HG03060 (cell line): ENCODE measurements around the gene GSTO1.
A peak's percentile ranks its signal among the peaks of the same experiment; 100 is the strongest.
"Not testable (repeated sequence)": the region's sequence is repeated elsewhere in the genome, so short reads cannot be mapped to it uniquely, and the experiment has no call there.

Source experiments
- ATAC-seq: cut with Tn5 transposase; IDR thresholded peaks from one replicate; pipeline ENCODE4 v1.9.1; 2021; ENCODE audit warnings: low read depth, moderate number of reproducible peaks; ENCODE audit not compliant: unreplicated experiment

The GSTO1 gene

DNA sequence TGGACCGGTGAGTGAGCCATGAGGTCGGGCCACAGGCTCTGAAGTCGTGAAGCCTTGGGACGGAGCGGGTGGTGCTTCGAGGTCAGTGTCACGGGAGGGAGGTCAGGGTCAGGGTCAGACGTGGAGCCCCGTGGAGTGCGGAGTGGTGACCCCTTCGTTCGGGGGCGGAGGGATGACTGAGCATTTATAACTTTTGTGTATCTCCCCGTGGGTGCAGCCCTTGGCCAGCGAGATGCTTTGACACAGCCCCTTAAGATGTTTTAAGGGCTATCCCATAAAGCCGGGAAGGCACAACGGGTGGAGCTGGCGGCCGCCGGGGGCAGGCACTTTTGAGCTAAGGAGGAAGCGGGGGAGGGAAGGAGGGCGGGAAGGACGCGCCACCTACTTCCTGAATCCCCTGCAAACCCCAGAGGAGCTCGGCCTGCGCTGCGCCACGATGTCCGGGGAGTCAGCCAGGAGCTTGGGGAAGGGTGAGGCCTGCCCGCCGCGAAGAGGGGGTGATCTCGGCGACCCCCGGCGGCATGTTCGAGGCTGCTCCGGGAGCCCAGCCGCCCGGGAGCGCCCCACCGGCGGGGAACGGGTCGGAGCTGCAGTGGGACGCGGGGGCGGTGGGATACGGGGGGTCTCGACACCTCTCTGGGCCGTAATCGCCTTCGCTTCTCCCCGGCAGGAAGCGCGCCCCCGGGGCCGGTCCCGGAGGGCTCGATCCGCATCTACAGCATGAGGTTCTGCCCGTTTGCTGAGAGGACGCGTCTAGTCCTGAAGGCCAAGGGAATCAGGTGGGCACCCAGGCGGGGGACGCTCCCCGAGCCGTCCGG lies at the start of gene GSTO1:
GSTO1 (plus strand) TSS at position 400 of the 818 bp plus-strand sequence; CDS start at position 437, 37 bp downstream.
- no peak for ATAC-seq

DNA sequence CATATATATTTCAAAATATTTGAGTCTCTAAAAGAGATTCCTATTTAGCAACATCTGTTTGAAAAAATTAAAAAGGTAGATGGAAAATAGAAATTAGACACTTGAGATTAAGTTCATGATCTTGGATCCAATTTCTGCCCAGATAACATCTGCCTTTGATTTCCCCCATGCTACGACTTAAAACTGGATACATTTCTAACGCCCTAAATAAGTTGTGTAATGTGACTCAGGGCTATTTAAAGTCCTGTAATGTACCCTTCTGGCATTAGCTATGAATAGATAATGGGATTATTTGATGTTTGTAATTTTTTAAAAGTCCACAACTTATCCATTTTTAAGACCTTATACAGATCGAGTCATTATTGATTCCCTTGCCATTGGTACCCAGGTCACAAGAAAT lies 46.0 kb upstream of the GSTO1 start:
- ATAC-seq = no peak

DNA sequence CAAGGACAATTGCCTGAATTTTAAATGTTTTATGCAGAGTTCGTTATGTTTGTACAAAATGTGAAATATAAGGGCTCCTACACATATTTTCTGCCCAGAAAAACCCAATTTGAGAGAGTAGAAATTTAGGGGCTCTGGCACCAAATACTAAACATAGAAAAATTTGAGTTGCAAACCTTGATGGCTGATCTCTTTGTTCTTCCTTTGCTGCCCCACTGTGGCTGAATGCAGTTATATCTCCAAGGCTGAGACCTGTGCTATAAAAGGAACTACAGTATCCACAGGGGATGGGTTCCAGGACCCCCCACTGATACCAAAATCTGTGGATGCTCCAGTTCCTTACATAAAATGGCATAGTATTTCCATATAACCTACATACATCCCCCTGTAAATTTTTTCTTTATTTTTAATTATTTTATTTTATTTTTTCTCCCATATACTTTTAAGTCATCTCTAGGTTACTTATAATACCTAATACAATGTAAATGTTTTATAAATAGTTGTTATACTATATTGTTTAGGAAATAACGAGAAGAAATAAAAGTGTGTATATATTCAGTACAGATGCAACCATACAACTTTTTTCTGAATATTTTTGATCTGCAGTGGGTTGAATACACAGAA lies 45.0 kb upstream of the GSTO1 start:
- ATAC-seq = no peak

DNA sequence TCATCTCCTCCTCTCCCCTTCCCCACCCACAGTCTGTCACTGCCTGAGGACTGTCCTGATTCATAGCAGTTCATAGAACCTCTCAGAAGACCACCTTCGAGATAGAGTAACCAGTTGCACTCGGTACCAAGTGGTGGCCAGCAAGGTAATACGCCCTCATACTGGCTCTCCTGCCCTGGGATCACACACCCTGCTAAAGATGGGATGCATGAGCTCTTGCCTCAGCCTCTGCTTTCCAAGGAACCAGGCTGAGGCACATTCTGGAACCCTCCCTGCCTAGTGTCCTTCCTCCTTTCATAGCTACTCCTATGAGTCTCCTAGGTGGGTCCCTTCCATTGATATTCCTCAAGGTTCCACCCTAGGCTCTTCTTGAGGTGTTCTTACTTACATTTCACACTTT lies 38.1 kb upstream of the GSTO1 start:
- no peak for ATAC-seq

DNA sequence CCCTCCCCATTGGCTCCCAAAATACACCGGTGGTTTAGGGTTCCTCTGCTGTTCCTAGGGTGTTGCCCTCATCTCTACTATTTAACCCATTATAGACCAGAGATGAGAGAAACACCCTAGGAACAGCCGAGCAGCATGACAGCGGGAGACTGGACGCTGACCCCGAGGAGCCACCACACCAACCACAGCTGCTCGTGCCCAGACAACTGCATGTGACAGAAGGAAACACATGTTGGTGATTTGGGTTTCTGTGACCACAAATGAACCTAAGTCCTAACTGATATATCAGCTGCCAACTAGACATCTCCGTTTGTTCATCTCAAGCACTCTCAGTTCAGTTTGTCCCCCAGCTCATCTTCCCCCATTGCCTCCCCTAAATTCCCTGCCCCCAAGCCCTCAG lies 35.9 kb upstream of the GSTO1 start:
- no peak for ATAC-seq

DNA sequence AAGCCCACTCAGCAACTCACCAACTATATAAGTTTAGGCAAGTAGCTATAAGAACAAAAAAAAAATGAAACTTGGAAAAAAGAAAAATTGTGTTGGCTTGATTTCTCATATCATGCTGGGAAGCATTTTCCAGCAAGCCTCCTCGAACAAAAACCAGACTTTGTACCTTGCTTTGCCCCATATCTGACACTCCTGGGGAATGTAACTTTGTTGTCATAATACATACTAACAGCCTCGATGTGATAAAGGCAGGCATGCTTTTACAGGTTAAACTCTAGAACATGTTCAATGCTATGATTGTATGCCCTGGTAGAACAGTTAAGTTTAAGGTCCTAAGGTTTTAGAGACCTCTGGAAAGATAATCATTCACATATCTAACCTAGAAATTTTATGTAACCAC lies 34.2 kb upstream of the GSTO1 start:
- no peak for ATAC-seq

DNA sequence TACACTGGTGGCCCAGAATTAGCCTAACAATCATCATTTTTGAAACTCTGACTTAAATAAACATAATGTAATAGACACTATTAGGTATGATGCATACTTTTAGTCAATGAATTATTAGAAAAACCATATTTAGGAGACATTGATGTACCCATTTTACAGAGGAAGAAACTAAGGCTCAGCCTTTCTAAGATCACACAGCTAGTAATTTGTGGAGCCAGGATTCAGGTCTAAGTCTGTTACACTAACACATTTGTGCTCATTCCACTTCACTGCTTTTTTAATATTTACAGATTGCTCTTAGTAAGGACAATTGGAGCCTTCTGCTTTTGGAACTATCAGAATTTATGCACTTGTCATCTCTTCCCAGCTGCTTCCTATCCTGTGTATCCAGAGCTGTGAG lies 31.4 kb upstream of the GSTO1 start:
- no peak for ATAC-seq

DNA sequence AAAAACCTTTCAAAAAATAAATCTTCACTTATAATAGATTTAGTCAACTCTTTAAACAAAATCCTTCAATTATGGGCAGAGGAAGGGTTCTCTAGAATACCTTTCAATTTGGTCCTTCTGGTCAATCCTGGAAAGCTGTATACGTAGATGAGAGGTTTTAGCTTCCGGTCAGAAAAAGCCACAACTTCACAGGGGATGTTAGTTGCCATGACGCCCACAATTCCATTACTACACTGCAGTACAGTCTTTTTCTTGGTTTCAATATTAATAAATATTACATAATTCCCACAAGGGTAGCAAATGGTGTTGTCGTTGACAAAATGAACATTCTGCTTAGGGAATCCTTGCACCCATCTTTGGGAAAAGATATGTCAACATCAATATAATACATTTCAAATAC lies 24.2 kb upstream of the GSTO1 start:
- no peak for ATAC-seq

DNA sequence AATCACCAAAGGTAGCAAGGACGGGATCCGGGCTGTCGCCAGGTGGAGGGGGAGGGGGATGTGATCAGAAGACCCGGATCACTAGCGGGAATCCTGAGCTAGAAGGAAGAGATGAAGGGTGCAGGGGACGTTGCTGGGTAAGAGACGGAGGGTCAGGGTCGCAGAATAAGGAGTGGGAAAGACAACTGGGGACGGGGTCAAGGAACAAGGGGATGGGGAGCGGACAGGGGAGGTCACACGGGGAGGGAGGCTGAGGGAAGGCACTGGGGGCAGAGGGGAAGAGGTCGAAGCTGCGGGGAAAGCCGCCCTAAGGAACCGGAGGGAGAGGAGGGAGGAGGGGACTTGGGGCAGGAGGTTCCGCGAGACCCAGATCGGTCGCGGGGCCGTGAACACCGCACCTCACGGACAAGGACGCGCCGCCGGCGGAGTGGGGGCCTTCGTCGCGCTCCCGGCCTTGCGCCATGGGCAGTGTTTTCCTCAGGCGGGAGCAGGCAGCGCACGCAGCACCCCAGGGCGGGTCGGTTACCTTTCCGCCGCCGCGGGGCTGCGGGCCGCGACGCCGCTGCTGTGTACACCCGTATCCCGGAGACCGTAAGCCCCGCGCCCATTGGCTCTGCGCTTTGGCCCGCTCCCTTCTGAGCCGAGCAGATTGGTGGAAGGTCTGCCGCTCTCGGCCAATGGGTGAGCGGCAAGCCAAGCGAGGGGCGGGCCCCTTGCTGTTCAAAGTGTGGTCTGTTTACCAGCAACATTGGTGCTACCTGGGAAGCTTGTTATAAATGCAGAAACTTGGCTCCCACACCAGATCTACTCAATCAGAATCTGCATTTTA lies 22.7 kb upstream of the GSTO1 start, which contains the start of gene CFAP43:
CFAP43 (minus strand) TSS at position 581 of the 829 bp plus-strand sequence; CDS start at position 463, 118 bp downstream.
- peak; percentile 100 for ATAC-seq

DNA sequence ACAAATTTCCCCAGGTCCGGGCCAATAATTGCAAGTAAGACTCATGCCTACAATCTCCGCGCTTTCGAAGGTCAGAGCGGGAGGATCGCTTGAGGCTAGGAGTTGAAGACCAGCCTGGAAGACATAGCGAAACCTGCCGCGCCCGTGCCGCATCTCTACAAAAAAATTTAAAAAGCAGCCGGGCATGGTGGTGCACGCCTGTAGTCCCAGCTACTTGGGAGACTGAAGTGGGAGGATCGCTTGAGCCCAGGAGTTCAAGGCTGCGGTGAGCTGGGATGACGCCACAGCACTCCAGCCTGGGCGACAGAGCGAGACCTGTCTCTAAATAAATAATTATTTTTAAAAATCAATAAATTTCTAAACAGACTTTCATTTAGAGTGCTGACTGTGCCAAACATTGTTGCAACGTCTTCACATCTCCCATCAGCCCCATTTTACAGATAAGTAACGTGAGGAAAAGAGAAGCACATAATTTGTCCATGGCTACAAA lies 22.0 kb upstream of the GSTO1 start:
- ATAC-seq = no peak

DNA sequence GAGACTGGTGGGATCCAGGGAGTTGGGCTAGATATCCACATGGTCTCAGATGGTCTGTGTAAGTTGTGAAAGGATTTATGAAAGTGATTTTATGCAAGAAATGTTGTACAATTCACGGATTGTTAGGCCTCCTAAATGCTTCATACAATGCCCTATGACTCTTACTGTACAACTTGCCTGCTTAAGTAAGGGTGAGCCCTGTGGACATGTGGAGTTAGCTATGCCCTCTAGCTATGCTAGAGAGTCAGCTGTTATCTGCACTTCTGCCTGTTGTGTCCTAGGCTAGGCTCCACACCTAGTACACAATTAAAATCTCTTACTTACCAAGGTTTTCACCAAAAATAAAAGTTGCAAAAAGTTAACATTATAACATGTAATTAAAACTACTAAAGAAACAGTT lies 20.9 kb upstream of the GSTO1 start:
- ATAC-seq = no peak

DNA sequence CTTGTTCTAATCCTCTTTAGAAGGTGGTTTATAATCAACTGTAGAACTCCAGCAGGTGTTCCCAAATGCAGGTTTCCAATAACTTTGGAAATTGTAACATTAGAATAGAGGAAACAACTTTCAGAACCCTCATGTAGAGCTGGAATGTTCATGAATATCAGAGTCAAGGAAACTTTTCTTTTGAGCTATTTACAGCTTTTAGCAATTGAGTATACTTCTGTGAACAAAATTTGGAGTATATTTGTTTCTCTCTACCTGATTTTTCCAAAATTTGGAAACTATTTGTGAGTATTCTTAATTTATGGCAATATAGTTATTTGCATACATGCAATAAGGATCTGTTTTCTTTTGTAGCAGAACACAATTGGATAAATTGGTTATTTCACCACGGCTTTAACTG lies 19.8 kb upstream of the GSTO1 start:
- no peak for ATAC-seq

DNA sequence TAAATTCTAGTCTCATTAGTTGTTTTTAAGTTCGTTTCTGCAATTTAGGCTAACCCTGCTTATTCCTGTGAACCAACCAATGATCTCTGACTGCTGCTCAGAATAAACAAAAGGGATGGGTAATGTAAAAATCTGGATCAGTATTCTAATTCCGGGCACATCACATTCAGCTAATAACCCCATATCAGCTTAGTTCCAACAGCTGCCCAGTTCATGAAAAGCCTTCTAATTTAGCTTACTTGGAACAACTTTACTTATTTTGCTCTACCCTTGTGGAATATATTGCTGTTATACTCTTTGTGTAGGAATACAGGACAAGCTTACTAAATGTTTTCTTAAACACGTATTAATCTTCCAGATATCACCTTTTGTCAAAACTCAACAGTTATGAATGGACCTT lies 18.9 kb upstream of the GSTO1 start:
- ATAC-seq = no peak

DNA sequence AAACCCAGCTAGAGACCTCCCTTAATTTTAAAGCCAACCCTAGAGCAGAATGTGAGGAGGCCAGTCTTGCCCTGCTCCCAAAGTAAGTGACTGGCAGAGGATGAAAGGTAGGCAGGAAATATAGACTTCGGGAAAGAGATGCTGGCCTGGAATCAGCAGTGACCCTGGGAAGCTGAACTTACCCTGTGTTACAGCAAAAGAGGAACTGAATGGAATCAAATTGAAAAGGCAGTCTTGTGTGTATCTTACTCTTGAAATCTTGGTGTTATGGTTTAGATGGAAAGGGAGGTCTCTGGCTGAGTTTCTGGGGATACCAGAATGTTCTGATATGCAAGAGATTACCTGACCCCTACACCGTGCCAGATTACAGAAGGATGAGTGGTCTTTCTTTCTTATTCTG lies 14.6 kb upstream of the GSTO1 start:
- ATAC-seq = no peak

DNA sequence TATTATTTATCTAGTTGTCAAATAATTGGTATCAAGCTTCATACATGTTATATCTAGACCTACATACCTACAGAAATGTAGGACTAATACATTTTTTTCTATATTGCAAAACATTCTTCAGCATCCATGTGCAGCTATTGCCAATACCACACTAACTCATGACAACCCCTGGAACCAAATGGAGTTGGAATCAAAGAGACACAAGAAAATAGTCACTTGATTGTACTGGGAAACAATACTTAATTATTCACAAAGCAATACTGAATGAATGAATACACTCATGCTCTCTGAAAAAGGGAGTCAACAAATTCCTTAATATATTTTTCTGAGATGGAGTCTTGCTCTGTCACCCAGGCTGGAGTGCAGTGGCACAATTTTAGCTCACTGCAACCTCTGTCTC lies 12.1 kb upstream of the GSTO1 start:
- no peak for ATAC-seq

DNA sequence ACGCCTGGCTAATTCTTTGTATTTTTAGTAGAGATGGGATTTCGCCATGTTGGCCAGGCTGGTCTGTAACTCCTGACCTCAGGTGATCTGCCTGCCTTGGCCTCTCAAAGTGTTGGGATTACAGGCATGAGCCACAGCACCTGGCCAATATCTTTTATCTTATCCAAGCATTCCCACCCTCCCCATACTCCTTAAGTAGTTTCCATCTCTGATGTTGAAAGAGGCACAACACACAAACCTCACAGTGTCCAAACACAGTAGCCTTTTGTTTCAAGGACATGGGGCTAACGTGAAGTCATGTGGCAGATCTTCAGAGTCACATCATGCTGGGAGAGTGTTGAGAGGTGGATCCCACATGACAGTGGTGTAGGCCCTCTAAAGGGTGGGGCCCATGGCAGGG lies 11.7 kb upstream of the GSTO1 start:
- ATAC-seq = not testable (repeated sequence)

DNA sequence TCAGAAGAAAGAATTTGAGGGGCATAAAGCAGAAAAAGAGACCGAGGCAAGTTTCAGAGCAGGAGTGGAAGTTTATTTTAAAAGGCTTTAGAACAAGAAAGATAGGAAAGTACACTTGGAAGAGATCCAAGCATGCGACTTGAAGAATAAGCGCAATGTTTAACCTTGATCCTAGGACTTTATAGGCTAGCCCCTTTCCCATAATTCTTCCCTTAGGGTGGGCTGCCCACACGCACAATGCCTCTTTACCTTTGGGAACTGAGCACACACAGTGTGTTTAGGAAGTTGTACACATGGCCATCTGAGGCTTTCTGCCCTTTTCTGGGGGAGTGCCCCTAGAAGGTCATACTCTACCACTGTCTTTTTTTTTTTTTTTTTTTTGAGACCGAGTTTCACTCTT lies 11.2 kb upstream of the GSTO1 start:
- no peak for ATAC-seq

DNA sequence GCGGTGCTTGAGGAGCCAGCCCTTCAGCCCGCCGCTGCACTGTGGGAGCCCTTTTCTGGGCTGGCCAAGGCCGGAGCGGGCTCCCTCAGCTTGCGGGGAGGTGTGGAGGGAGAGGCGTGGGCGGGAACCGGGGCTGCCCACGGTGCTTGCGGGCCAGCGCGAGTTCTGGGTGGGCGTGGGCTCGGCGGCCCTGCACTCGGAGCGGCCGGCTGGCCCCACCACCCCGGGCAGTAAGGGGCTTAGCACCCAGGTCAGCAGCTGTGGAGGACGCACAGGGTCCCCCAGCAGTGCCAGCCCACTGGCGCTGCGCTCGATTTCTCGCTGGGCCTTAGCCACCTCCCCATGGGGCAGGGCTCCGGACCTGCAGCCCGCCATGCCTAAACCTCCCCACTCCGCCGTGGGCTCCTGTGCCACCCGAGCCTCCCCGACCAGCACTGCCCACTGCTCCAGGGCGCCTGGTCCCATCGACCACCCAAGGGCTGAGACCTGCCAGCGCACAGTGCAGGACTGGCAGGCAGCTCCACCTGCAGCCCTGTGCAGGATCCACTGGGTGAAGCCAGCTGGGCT lies 9.5 kb upstream of the GSTO1 start:
- ATAC-seq = no peak

DNA sequence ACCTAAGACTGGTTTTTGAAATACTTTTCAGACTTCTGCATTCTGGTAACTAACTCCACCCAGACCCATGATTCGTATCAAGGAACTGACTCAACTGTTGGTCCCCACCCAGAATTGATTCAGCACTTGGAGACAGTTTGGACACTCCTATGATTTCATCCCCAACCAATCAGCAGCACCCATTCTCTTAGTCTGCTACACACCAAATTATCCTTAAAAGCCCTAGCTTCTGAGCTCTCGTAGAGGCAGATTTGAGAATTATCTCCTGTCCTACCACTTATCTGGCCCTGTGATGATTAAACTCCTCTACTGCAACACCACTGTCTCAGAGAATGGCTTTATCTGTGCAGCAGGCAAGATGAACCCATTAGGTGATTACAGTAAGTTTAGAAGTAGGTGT lies 7.7 kb upstream of the GSTO1 start:
- ATAC-seq = no peak

DNA sequence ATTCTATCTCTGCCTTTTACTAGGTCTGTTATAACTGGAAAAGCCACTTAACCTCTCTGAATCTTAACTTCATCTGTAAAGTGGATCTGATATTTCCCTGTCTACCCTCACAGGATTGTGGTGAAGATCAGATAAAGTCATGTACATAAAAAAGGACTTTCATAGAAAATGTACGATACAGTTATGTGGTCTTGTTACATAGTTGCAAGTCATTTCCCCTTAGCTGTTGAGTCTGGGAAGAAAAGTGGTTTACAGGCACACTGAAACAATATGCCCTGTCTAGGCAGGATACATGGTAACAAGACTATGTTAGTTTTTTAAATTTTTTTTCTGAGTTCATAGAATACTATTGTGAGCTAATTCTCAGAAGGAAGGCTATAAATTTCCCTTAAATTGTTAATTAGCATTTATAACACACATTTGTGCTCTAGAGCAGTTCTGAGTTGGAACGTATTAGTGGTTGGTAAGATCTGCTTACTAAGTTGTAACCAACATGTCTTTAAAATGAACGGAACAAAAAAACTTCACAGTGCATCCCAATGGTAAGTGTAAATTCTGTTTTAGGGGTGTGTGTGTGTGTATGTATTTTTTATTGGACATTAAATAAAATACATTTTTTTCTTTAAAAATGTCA lies 7.1 kb upstream of the GSTO1 start:
- no peak for ATAC-seq
